HG03139 (cell line): ENCODE measurements around the gene ACSM5.
"Not testable (repeated sequence)": the region's sequence is repeated elsewhere in the genome, so short reads cannot be mapped to it uniquely, and the experiment has no call there.

Experiments used
- ATAC-seq: cut with Tn5 transposase; IDR thresholded peaks from one replicate; pipeline ENCODE4 v1.9.1; 2021; ENCODE audit not compliant: unreplicated experiment

Gene ACSM5

DNA sequence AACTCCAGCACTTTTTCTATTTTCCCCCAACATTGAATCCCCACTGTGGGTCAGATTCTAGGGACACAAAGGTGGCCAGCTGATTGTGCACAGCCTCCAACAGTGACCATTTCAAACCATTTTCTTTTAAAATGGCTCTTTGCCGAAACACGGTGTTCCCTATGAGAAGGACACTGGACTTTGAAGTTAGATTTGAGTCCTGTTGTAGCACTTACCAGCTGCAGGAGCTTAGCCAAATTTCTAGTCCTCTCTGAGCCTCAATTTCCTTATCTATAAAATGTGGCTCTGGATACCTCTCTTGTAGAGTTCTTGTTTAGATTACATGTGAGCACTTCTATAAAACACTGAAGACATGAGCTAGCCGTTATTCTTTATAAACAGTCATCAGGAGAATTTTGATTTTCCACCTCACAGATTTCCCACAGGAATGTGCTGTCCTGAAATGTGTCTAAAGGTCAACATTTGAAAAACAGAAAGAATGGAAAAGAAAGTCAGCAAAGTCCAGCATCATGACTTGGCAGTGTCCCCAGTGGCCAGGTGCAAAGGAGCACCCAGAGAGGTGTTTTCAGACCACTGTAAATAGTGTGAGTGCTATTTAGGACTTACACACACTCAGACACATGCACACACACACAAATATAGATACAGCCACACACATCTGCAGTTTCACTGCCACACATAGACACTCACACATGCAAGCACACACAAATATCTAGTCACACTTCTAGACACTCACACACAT lies 37.5 kb downstream of the ACSM5 start:
- ATAC-seq: not testable (repeated sequence)

DNA sequence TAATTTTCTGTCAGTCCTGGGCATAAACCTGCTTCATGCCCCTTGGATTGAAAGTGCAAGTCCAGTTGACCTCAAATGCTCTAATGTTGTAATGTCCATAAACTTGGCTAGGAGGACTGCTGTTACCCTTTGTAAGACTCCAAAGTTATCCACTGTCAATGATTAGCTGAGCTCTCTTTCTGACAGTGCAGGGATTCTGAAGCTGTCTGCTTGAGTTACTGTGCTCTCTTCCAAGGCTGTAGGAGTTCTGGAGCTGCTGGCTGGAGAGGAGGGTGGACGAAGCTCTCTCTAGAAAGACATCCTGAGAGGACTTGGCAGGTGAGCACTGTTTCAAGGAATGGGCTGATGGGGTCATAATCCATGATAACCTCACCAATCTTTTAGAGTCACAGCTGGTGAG lies 42.0 kb downstream of the ACSM5 start, which contains the start of gene ACSM2A:
Gene ACSM2A (plus strand): TSS at position 158 of the 400 bp plus-strand sequence. CDS start 8,594 bp downstream, outside the sequence.
- ATAC-seq: not testable (repeated sequence)

DNA sequence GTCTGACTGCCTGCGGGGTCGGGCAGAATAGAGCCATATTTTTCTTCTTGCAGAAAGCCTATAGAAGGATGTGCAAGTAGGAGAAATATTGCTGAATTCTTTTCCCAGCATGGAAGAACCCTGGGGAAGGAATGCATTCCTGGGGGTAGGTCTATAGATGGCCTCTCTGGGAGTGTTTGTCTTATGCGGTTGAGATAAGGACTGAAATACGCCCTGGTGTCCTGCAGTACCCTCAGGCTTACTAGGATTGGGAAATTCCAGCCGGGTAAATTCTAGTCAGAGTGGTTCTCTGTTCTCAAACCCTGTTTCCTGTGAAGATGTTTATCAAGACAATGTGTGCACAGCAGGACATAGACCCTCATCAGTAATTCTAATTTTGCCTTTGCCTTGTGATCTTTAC lies 44.3 kb downstream of the ACSM5 start:
- not testable (repeated sequence) for ATAC-seq

DNA sequence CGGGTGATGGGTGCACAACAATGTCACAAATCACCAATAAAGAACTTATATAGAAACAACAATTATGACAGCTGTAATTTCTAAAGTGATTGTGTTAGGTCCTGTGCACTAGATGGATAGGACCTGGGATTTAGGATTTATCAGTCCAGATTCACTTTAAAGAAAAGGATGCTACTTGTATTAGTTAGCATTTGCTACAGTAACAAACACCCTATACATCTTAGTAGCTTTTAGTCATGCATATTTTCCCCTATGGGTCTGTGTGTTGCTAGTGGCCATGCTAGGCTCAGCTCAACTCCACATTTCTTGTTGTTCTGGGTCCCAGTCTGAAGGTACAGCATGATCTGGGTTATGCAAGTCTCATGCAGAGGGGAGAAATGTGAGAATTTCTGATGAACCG lies 49.9 kb downstream of the ACSM5 start:
- not testable (repeated sequence) for ATAC-seq

DNA sequence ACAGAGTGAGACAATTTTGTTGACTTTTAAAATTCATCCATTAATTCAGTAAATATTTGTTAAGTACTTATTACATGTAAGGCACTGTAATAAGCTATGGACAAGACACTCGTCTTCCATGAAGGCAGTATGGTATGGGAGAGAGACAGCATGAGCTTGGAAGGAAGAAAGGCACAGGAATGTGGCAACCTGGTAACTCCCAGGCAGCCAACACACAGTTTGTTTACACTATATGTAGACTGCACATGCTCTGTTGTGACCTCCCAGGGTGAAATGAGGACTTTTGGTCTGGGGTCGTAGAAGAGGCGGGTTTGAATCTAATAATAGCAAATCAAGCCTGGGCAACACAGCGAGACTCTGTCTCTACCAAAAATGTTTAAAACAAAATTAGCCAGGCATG lies 51.0 kb downstream of the ACSM5 start:
- ATAC-seq: not testable (repeated sequence)

DNA sequence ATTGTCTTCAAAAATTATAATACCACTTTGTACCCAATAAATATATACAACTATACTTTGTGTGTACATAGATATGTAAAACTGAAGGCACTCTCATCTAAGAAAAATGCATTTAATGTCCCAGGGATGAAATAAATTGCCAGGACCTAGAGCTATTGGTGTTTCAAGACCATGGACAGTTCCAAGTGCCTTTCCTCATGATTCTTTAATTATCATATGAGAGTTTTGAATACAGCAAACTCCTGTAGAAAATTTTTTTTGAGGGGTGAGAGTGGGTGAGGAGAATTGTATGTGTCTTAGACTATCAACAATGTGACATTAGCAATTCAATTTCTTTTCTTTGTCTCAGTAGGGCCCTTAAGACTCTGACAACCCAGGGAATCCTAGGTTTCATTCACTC lies 59.6 kb downstream of the ACSM5 start:
- ATAC-seq: not testable (repeated sequence)

DNA sequence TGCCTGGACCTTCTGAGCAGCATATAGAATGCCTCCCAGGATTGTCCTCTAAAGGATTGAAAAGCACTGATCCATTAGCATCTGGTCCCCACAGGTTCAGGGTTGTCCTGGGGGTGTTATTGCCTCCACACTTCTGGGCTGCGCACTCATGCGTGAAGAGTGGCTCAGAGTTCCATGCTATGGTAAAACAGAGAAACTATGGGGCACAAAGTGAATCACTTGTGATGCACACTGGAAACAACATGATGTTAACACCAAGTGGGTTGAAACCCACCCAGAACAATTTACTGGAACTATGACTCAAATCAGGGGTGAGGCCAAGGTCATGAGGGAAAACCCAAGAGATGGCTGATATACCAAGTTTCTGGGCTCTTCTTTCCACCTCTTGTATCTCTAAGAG lies 60.6 kb downstream of the ACSM5 start:
- not testable (repeated sequence) for ATAC-seq

DNA sequence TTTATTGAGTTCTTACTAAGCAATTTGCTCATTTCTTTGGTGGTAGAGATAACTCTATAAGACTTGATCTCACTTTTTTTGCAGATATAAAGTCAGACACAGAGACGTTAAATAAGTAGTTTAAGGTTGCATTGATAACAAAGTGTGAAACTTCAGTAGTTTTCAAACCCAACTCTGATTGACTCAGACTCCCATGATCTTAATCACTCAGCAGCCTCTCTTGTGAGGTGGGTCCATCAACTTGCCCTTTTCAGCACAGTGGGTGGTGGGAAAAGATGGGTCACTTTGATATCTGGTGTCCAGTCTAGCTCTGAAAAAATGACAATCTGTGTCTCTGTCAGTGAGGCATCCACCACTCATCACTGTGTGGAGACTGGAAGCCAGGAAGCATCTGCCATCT lies 61.4 kb downstream of the ACSM5 start:
- not testable (repeated sequence) for ATAC-seq

DNA sequence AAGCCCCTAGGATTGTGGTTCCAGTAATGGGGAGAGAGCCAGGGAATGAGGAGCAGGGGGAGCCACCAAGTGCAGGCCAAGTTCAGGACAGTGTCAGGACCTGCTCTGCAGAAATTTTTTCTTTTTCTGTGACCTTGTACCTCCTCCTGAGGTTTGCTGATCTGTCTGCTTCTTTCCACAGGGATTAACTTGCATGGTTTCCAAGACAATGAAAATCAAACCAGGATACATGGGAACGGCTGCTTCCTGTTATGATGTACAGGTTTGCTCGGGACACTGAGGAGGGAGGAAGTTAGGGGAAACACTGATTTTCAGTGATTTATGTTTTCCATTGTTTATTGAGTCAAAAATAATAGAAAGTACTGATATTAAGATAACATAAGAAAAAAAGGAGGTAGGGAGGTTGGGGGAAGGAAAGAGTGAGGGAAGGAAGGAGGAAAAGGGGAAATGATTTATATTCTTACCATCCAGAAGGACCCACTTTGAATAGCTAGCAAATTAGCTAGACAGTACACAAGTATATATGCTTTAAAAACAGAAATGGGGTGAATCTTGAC lies 67.9 kb downstream of the ACSM5 start:
- not testable (repeated sequence) for ATAC-seq

DNA sequence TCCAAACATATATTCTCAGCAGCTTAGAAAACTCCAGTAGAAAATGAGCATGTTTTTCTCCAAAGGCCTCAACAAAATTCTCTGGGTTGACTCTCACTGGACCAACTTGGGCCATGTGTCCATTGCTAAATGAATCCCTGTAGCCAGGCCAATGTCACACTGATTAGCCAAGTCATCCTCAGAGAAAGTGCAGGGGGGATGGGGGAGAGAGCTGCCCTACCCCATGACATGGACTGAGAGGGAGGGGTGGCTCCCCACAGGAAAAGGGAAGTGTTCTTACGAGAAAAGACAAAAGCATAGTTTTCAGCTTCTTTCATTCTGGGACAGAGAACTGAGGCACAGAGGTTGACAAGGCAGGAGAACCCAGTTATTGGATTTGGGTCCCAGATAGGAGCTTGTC lies 74.7 kb downstream of the ACSM5 start:
- ATAC-seq: not testable (repeated sequence)

DNA sequence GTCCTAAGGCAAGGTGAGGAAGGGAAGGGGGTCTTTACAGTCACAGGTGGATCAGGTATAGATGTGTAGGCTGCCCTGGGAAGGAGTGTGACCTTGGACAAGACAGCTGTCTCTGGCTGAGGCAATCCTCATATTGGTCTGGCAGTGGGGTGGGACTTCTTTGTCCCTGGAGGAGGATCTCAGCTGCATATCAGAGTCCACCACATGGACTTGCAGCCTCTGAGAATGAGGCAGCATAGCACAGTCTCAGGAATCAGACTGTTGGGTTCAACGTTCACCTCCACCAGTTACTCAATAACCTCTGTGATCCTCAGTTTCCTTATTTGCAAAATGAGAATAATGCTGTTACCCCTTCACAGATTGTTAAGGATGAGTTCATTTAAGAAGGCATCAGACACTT lies 75.4 kb downstream of the ACSM5 start:
- ATAC-seq: no peak

DNA sequence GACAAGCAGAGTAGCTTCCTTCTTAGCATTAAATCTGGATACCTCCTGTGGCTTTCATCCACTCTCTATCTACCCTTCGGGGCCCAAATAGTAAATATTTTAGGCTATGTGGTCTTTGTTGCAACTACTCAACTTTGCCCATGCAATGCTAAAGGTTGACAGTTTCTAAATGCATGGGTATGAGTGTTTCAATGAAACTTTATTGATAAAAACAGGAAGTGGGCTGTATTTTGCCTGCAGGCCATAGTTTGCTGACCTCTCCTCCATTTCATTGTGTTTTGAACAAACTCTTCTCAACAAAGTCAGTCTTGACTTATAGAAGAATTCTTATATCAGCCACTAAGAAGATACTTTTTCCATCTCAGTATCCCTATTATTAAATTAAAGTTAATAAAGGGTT lies 76.1 kb downstream of the ACSM5 start:
- no peak for ATAC-seq
